ENCODE measurements around the gene PCDH7.

DNA sequence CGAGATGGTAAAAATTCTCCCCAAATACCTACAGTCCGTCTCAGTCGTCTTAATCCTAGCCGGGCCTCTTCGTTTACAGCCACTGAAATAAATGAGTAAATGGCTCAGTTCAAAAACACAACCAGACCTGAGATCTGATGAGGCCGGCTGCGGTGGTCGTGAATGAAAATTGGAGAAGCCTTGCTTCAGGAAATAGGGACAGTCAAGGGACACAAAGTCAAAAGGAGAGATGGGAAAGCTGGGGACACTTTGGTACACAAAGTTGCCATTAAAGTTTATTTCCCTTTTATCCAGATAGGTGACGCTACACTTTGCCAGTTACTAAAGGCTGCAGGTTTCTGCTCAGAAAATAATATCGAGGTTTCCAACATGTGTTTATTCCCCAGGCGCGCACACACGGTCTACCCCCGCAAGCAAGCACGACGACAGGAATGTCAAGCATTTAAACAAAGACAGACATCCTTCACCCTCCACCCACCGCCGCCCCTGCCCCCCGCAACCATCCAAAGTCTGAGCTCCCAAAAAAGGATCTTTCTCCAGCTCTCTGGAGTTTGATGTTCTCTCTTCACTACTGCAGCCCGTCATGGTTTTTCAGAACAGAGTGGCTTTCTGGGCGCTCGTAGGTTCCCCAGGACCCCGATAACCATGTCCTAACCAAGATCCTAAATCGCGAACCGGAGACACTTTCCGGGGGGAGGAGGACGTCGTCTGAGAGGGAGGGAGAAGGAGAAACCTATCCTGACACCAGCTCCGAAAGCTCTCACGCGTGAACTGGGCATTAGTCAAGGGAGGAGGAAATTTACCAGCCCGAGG is 1.3 kb upstream of the PCDH7 start:
- TF ChIP-seq EZH2 (IDR thresholded peaks at IDR 0.05; ENCODE audit: borderline replicate concordance, low read length), result no peak
- TF ChIP-seq, protein P1, sequence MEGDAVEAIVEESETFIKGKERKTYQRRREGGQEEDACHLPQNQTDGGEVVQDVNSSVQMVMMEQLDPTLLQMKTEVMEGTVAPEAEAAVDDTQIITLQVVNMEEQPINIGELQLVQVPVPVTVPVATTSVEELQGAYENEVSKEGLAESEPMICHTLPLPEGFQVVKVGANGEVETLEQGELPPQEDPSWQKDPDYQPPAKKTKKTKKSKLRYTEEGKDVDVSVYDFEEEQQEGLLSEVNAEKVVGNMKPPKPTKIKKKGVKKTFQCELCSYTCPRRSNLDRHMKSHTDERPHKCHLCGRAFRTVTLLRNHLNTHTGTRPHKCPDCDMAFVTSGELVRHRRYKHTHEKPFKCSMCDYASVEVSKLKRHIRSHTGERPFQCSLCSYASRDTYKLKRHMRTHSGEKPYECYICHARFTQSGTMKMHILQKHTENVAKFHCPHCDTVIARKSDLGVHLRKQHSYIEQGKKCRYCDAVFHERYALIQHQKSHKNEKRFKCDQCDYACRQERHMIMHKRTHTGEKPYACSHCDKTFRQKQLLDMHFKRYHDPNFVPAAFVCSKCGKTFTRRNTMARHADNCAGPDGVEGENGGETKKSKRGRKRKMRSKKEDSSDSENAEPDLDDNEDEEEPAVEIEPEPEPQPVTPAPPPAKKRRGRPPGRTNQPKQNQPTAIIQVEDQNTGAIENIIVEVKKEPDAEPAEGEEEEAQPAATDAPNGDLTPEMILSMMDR (IDR thresholded peaks at IDR 0.05; ENCODE audit: low read length), result no peak

Data from OCI-LY1 (cell line).